Peyer's patch (tissue), 4 donors: Measurements from ENCODE around the gene MUC6.

Experiments used
- CTCF ChIP-seq, 6 experiments: fragments of 450-650 bp in 4 of 6; fragments of 200-600 bp in 2 of 6; sonication (generic) in 1 of 6; IDR thresholded peaks; one replicate each; pipeline ENCODE4 v1.5.1; 2017 to 2019; ENCODE audit warnings: antibody characterized with exemption in 6 of 6, mild to moderate bottlenecking in 3 of 6, moderate library complexity in 1 of 6
- POLR2A ChIP-seq, 2 donors: fragments of 450-650 bp; IDR thresholded peaks; one replicate each; pipeline ENCODE4 v1.5.1; 2017; ENCODE audit warnings: antibody characterized with exemption in 2 of 2, mild to moderate bottlenecking in 2 of 2, moderate library complexity in 2 of 2

- TF ChIP-seq CTCF (IDR thresholded peaks at IDR 0.05) (no peak), POLR2A (IDR thresholded peaks at IDR 0.05) (no peak)
Observed at GRCh38 chr11:970319-970871, 66.1 kb downstream of the MUC6 start.
